Measurements from ENCODE around the gene CHRM3.
"Not testable (repeated sequence)": the region's sequence is repeated elsewhere in the genome, so short reads cannot be mapped to it uniquely, and the experiment has no call there.

Gene CHRM3

GRCh38 chr1:239386453-239387303 lies at the start of gene CHRM3:
CHRM3 (plus strand) TSS chr1:239386568; CDS start chr1:239907452, 520,884 bp downstream.
- DNase-seq, result peak; percentile 58

DNA sequence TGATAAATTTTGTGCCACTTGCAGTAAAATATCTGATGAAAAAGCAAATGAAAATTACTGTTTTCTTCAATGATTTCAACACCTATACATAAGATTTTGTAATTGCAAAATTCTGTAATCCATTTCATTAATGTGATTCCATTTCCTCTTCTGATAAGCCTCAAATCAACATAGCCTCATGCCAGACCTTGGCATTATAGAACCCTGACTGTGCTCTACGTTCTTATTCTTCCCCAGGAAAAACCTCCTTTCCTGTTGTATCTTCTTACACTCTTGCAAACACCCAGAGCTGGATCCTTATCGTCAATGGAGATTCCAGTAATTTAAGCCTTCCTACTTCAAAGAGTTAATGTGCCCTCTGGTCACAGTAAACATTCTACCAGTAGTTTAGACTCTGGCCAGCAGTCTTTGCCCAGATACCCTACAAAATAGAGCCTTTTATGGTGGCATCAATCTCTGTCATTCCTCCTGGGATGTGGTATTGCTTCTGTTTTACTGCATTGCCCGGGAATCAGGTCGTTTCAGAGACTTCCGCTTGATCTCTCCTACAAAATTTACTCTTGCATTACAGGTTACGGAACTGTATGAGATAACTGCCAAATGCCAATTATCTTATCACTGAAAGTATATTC lies 48.5 kb upstream of the CHRM3 start:
- DNase-seq, result no peak

- DNase-seq, result no peak
These were observed 38.6 kb upstream of the CHRM3 start for GRCh38 chr1:239347776-239348175.

DNA sequence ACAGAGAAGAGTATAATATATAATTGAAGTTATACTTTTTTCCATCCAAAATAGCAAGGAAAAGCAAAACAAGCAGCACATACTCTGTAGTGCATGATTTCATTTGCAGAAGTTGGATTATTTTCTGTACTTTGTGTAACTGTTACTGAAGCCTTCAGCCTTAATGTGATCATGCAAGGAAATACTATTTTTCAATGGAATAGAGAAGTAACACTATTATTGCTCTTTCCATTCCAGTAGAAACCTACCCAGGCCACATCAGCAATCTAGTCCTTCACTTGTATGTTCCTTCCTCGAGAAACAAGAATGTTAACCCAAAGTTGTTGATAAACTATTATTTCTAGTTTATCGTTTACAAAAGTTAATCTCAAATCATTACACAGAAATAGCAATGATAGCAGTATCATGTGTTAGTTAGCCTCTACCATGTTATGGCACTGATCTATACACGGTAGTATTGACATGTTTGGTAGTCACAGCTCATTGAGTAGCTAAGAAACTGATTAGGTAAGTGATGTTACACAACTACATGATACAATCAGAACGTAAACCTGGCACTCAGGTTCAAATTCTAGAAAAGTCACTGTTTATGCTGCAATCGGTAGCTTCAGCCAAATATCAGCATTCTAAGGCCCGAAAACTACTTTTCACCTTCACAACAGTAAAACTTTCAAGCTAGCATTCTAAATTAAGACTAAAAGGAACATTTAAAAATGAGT lies 37.6 kb upstream of the CHRM3 start:
- DNase-seq, result no peak

DNA sequence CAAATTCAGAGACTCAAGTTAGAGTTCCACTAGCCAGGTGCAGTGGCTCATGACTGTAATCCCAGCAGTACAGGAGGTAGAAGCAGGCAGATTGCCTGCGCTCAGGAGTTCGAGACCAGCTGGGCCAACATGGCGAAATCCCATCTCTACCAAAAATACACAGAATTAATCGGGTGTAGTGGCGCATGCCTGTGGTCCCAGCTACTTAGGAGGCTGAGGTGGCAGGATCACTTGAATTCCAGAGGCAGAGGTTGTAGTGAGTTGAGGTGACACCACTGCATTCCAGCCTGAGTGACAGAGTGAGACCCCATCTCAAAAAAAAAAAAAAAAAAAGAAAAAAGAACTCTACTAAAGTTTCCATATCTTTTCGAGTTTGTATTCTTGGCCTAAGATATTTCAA lies 36.7 kb upstream of the CHRM3 start:
- DNase-seq, result no peak

GRCh38 chr1:239353536-239353935 lies 32.8 kb upstream of the CHRM3 start:
- DNase-seq, result no peak

DNA sequence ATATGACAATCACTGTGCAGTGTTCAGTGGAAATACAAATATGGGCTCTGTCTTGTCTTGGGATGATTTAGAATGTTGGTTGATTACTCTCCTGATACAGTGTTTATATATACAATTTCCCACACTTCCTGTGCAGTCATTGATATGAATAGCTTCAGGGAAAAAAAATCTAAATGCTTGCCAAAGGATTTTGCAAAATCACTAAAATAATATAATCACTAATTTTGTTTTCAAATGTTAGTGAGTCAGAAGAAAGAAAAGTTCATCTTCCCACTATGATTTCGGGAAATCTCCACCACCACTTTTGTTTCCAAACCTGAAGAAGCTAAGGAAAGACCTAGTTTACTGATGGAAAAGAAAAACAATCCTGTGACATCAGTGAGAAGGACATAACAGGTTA lies 32.1 kb upstream of the CHRM3 start:
- no peak for DNase-seq

- no peak for DNase-seq
These were observed 28.5 kb upstream of the CHRM3 start for GRCh38 chr1:239357867-239358266.

GRCh38 chr1:239361403-239361802 lies 25.0 kb upstream of the CHRM3 start:
- no peak for DNase-seq

DNA sequence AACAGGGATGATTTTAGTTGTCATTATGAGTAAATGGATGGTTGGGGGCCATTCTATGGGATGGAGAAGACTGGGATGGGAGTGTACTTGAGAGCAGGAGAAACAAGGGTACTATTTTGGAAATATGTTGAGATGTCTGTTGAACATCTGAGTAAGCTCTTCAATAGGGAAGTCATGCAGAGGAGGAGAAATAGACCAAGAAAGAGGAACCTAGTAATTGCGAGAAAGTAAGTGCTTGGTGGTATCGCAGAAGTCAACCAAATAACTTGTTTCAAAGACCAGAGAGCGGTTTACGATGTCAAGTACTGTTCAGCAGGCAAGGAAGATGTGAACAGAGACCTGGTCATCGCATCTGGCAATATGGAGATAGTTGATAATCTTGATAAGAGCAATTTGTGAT lies 22.4 kb upstream of the CHRM3 start:
- DNase-seq, result no peak

GRCh38 chr1:239367196-239367810 lies 19.1 kb upstream of the CHRM3 start:
- DNase-seq, result no peak

DNA sequence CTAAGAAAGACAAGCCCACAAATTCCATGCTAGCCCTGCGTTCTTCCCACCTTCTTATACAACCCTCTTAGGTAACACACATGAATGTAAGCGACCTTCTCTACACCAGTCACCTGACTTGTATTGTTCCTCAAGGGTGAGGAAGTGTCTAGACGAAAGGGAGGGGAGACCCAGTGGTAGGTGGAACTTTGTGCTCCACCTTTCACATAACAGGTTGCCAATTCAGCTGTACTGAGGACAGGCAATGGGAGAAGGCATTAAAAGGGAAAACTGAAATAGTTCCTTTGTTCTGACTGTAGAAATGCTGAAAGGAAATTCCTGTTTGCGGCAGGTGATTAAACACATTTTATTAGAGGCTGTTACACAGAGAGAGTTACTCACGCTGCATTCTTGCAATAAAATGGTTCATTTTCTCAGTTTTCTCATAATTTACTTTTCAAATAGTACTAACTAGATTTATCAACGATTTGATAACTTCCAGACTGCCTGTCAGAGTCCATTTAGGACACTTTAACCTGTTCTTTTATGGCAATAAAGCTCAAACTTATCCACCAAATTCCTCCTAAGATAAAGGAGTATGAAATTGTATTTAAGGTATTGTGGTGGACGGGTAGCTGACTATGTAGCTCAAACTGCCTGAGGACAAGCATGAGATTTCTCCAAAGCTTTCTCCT lies 17.8 kb upstream of the CHRM3 start:
- DNase-seq, result no peak

- DNase-seq, result not testable (repeated sequence)
These were observed 15.5 kb upstream of the CHRM3 start for GRCh38 chr1:239370869-239371268.

DNA sequence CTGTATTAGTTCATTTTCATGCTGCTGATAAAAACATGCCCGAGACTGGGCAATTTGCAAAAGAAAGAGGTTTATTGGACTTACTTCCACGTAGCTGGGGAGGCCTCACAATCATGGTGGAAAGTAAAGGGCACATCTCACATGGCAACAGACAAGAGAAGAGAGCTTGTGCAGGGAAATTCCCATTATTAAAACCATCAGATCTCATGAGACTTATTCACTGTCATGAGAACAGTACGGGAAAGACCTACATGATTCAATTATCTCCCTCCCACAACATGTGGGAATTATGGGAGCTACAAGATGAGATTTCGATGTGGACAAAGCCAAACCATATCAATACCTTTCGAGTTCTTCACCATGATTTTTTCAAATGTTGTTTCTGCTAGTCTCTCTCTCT lies 3.7 kb upstream of the CHRM3 start:
- DNase-seq, result no peak

- DNase-seq, result no peak
These were observed 2.7 kb upstream of the CHRM3 start for GRCh38 chr1:239383714-239384113.

DNA sequence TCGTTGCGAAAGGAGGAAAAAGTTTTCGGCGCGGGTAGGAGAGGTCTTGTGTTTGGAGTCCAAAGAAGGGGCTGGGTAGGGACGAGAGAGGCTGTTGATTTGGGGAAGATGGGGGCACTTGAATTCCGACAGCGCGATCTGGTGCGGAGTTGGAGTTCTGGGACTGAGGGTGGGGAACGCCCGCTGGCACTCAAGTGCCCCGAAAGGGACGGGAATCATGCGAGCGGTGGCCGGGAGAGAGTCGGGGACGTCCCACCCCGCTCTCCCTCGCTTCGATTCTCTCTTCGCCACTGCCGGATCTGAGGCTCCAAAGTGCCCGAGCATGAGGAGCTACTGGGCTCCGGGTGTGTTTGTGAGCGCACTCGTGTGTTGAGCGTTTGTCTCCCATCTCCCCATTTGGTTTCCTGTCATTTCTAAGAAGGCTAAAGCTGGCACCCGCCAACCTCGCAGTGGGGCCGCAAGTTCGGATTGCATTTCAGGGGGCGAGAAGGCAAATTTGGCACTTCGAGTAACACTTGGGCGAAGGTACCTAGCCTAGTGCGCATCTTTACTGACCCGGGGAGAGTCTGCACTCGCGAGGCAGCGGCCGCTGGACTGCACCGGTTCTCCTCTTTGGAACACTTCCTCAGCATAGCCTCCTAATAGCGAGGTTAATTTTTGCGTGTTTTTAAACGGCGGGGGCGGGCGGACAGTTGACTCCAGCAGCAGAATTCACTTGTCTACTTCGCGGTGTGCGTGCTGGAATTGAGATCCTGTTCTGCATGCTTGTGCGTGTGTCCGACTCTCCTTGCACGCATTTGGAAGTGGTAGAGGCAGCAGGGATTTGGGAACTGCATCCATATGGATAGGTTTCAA lies 1.2 kb downstream of the CHRM3 start:
- DNase-seq, result peak; percentile 21

DNA sequence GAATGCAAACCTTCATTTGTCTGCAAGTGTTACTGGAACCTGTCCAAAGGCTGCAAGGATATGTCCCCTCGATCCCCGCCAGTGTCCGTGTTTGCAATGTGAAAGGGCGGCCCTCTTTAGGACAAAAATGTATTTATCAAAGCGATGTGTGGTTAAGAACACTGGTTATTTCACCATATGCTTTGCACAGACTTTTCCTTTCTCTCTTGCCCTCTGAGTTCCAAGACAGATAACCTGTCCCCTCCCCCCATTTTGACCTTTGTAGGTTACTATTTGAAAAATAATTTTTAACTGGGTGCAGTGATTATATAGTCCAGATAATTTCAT lies 1.8 kb downstream of the CHRM3 start:
- DNase-seq, result no peak

- DNase-seq, result no peak
These were observed 2.2 kb downstream of the CHRM3 start for GRCh38 chr1:239388578-239388977.

DNA sequence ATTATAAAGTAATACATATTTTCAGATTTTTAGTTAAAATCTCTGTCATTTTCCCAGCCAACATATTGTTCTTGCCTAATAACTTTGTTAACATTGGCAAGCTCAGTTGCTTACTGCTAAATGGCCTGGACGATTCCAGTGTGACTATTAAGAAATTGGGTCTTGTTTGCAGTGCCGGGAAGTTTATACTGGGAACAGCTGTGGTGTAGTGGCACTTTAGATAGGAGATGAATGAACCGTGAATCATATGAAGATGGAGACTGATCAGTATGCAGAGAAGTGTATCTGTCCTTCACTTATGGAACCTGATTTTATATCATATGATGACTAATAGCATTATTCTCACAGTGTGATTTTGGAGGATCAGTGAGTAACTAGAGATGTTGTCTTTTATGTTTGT lies 3.3 kb downstream of the CHRM3 start:
- no peak for DNase-seq

GRCh38 chr1:239392271-239392670 lies 5.9 kb downstream of the CHRM3 start:
- DNase-seq, result no peak

DNA sequence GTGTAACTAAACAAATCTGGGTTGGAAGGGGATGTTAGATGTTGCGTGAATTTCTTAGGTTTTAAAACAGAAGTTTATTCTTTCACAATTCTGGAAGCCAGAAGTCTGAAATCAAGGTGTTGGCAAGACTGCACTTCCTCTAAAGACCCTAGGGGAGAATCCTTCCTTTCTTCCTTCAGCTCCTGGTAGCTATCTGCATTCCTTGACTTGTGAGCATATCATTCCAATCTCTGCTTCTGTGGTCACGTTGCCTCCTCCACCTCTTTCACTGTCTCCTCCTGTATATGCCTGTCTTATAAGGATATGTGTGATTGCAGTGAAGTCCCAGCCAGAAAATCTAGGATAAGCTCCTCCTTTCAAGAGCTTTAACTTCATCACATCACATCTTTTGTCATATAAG lies 7.7 kb downstream of the CHRM3 start:
- DNase-seq, result no peak

DNA sequence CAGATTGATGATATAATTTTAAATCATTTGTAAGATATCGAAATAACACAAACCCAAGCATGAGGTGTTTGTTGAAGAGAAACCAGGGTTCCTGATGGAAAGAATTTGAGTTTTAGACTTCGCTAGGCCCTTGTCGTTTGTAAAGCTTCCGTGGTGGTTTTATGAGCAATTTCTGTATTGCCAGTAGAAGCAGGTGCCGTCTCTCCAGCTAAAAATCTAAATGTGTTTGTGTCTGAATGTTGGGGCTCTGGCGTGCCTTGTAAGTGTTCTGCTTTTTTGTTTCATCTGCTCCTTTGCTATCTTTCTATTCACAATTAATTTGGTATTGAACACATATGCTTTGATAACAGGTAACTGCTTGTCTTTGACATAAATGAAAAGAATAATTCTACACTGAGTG lies 27.5 kb downstream of the CHRM3 start:
- no peak for DNase-seq
